Gastroesophageal sphincter (tissue), 4 donors: ENCODE results near the gene FAM171A2. TPM values are rescaled to one million over a fixed set of nuclear protein-coding genes. Genes with fewer than 3 reads are reported as not detected.

Source experiments
- ATAC-seq: fragments of 150-250 bp; one replicate; pipeline ENCODE4 v1.9.1; 2016; ENCODE audit warnings: mild to moderate bottlenecking, moderate library complexity
- H3K27ac ChIP-seq, 4 donors: fragments of 200-600 bp; sonication (generic) in 3 of 4; 1 replicate in 3 of 4; 2 replicates in 1 of 4; pipeline ENCODE4 v1.5.1; 2016 to 2019
- H3K27me3 ChIP-seq: fragments of 200-600 bp; sonication (generic); one replicate; pipeline ENCODE4 v1.5.1; 2019
- H3K36me3 ChIP-seq, 2 donors: fragments of 200-600 bp; sonication (generic); one replicate each; pipeline ENCODE4 v1.5.1; 2019; ENCODE audit warnings: control low read depth in 1 of 2
- H3K4me1 ChIP-seq, 3 donors: fragments of 200-600 bp; sonication (generic); 1 replicate in 2 of 3; 2 replicates in 1 of 3; pipeline ENCODE4 v1.5.1; 2016 to 2019; ENCODE audit warnings: control low read depth in 2 of 3
- H3K4me3 ChIP-seq, 2 donors: fragments of 200-600 bp; sonication (generic); one replicate each; pipeline ENCODE4 v1.5.1; 2019; ENCODE audit warnings: mild to moderate bottlenecking in 1 of 2, moderate library complexity in 1 of 2
- H3K9me3 ChIP-seq, 3 donors: fragments of 200-600 bp; sonication (generic); one replicate each; pipeline ENCODE4 v1.5.1; 2017 to 2019; ENCODE audit warnings: control low read depth in 2 of 3
- EP300 ChIP-seq: sonication (generic); formaldehyde crosslinking; IDR thresholded peaks from one replicate; pipeline ENCODE4 v1.6.1; 2017; ENCODE audit warnings: antibody characterized with exemption, mild to moderate bottlenecking
- POLR2A ChIP-seq, 2 donors: fragments of 450-650 bp; IDR thresholded peaks; one replicate each; pipeline ENCODE4 v1.6.1; 2017; ENCODE audit warnings: antibody characterized with exemption in 2 of 2, mild to moderate bottlenecking in 2 of 2, moderate library complexity in 1 of 2
- POLR2AphosphoS5 ChIP-seq: sonication (generic); formaldehyde crosslinking; IDR thresholded peaks from one replicate; pipeline ENCODE4 v1.6.1; 2017; ENCODE audit warnings: antibody characterized with exemption
- WGBS, 2 donors: methylation state at CpG; one replicate each; pipeline ENCODE4 v1.1.5; 2018; ENCODE audit warnings: low coverage in 1 of 2; 5-methylcytosine and 5-hydroxymethylcytosine counted together
- total RNA-seq, 4 donors: library from RNA; depleted of rRNA; stranded (reverse); fragments of >200 nt; gene quantifications; one replicate each; pipeline ENCODE4 v1.1.0, GENCODE V29; 2016
- TF ChIP-seq, protein P1 (sequence below), 4 experiments: fragments of 200-600 bp in 2 of 4; fragments of 450-650 bp in 2 of 4; sonication (generic) in 1 of 4; IDR thresholded peaks; one replicate each; pipeline ENCODE4 v1.5.1; 2017 to 2019; ENCODE audit warnings: antibody characterized with exemption in 4 of 4, mild to moderate bottlenecking in 2 of 4, moderate library complexity in 2 of 4

The FAM171A2 gene
- total RNA-seq, 4 donors from 2014 or later: 0.50 to 3.0 (median 2.3) TPM; not detected in 1

DNA sequence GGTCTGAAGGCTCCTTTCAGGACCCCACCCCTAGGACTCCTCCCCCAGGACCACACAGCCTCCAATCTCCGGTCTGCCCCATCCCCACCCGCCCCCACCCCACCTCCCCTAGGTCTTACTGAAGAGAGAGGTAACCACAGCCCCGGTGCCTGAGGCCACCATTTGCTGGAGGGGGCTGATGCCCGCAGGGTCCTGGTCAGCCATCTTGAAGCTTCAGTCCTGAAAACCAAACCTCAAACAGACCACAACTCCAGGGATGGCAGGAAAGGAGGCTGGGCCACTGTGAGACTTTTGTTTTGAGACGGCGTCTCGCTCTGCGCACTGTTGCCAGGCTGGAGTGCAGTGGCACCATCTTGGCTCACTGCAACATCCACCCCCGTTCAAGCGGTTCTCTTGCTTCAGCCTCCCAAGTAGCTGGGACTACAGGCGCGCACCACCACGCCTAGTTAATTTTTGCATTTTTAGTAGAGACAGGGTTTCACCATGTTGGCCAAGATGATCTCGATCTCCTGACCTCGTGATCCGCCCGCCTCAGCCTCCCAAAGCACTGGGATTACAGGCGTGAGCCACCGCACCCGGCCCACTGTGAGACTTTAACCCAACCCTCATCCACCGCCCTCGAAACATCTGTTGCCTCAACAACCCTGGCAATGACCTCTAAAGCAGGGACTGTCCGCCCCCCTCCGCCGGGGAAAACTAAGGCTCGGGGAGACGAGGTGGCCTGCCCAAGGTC lies 40.1 kb downstream of the FAM171A2 start:
- Histone ChIP-seq H3K36me3 (peaks cover 0 to 40% of the 10 kb centered on the region in 2 donors), H3K4me1 (peaks cover 0 to 46% (median 11%) of the 10 kb centered on the region in 3 donors), H3K27ac (peak overlapping the region in 1 of 4 donors; percentile 95), H3K9me3 (no peaks in the 10 kb centered on the region), H3K4me3 (peak overlapping the region; percentile 67 to 77), H3K27me3 (no peaks in the 10 kb centered on the region)
- WGBS, 2 donors: 50 to 76% methylated on average over 8 to 9 of the region's 27 CpGs
- TF ChIP-seq POLR2A (IDR thresholded peaks at IDR 0.05) (no peak), POLR2AphosphoS5 (no peak), EP300 (no peak)
- TF ChIP-seq, protein P1, sequence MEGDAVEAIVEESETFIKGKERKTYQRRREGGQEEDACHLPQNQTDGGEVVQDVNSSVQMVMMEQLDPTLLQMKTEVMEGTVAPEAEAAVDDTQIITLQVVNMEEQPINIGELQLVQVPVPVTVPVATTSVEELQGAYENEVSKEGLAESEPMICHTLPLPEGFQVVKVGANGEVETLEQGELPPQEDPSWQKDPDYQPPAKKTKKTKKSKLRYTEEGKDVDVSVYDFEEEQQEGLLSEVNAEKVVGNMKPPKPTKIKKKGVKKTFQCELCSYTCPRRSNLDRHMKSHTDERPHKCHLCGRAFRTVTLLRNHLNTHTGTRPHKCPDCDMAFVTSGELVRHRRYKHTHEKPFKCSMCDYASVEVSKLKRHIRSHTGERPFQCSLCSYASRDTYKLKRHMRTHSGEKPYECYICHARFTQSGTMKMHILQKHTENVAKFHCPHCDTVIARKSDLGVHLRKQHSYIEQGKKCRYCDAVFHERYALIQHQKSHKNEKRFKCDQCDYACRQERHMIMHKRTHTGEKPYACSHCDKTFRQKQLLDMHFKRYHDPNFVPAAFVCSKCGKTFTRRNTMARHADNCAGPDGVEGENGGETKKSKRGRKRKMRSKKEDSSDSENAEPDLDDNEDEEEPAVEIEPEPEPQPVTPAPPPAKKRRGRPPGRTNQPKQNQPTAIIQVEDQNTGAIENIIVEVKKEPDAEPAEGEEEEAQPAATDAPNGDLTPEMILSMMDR (IDR thresholded peaks at IDR 0.05): no peak
- ATAC-seq: no peak

DNA sequence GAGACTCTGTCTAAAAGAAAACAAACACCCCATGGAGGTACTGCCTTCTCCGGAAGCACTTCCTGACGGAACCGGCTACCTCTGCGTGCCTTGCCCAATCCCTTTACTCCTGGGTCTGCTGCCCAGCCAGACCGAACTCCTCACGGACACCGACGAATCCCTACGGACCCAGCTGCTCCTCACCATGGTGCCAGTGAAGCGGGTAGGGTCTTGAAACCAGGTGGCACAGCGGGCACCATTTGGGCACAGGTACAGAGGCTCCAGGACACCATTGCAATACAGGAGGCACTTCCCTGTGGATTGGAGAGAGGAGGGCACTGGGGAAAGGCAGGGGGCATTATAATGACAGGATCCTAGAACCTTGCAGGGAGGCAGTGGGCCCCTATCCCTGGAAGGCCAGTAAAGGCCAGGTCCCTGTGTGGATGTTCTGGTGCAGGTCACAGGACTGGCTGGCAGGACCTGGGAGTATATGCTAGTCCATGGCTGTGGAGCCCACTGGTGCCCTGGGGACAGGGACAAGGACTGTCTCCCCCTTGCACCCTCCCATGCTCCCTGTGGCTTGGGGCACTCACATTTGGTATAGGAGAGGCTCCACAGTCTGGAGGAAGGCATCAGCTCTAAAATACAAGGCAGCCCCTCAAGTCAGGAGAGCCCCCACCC lies 41.3 kb downstream of the FAM171A2 start:
- WGBS, 2 donors: 83% methylated on average over 1 of the region's 11 CpGs; no CpG with 5 or more reads in 1 of the 2 donors
- peaks cover 8% of the 10 kb centered on the region for H3K27me3 ChIP-seq
- ATAC-seq: no peak
- no peak overlapping the region for H3K27ac ChIP-seq
- H3K4me3 ChIP-seq: no peak overlapping the region
- no peaks in the 10 kb centered on the region for H3K9me3 ChIP-seq
- TF ChIP-seq POLR2AphosphoS5: no peak
- TF ChIP-seq, protein P1 (IDR thresholded peaks at IDR 0.05): no peak
- TF ChIP-seq EP300: no peak
- TF ChIP-seq POLR2A (IDR thresholded peaks at IDR 0.05): no peak
- H3K4me1 ChIP-seq: peaks cover 0 to 45% (median 11%) of the 10 kb centered on the region in 3 donors
- H3K36me3 ChIP-seq: peaks cover 0 to 40% of the 10 kb centered on the region in 2 donors

DNA sequence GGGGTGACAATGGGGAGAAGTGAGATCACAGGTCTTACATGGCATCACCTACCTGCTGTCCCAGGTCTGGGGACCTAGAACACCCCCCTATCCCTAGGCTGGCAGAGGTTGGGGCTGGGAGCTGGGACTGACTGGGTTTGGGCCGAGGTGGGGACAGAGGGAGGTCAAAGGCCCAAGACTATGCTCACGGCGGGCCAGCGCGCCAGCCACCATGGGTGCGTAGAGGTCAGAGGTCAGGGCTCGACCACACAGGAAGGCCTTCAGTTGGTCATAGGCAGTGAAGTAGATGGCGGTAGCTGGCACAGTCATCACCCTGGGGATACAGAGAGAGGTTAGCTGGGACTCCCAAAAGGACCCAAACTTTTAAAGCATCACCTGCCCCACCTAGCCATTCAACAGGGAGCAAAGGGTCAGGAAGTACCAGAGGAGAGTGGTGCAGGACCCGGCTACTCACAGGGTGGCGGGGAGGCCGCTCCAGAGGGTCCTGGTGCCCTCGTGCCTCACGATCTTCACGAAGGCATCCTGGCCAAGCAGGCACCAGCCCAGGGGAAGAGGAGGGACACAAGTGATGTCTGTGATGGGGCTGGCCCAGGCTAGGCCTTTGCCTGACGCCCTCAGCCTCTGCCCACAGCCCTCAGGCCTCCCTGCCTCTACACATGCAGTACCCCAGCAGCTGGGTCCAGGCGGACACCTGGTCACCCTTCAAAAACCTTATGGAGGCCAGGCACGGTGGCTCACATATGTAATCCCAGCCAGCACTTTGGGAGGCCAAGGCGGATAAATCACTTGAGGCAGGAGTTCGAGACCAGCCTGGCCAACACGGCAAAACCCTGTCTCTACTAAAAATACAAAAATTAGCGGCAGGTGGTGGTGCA lies 42.2 kb downstream of the FAM171A2 start:
- Histone ChIP-seq H3K4me3 (no peak overlapping the region), H3K4me1 (peaks cover 0 to 40% (median 11%) of the 10 kb centered on the region in 3 donors), H3K27me3 (peaks cover 16% of the 10 kb centered on the region), H3K9me3 (no peaks in the 10 kb centered on the region), H3K36me3 (peaks cover 0 to 40% of the 10 kb centered on the region in 2 donors), H3K27ac (no peak overlapping the region)
- no peak for TF ChIP-seq POLR2A (IDR thresholded peaks at IDR 0.05)
- TF ChIP-seq, protein P1 (IDR thresholded peaks at IDR 0.05): no peak
- TF ChIP-seq POLR2AphosphoS5: no peak
- TF ChIP-seq EP300: no peak
- 93 to 96% methylated on average over 3 to 9 of the region's 21 CpGs for WGBS, 2 donors
- ATAC-seq: no peak

DNA sequence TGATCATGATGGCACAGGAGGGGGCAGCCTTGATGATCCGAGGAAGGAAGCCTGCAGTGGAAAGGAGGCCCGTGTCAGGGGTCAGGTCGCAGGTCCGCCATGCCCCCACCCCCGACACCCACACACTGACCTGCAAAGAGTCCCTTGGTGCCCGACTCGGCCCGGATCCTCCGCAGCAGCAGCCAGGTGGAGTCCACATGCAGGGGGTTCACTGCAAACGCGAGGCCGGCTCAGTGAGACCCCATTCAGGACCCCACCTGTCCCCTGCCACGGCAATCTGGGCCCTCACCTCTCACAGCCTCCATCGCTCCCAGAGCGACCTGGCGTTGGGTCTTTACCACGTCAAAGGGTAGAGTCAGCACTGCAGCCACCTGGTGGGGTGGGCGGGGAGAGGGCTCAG lies 43.6 kb downstream of the FAM171A2 start:
- H3K27me3 ChIP-seq: peaks cover 31% of the 10 kb centered on the region
- no peak for ATAC-seq
- H3K4me3 ChIP-seq: no peak overlapping the region
- no peaks in the 10 kb centered on the region for H3K9me3 ChIP-seq
- H3K36me3 ChIP-seq: peaks cover 0 to 40% of the 10 kb centered on the region in 2 donors
- no CpG with 5 or more reads among the region's 18 CpGs for WGBS, 2 donors
- peaks cover 0 to 40% (median 16%) of the 10 kb centered on the region in 3 donors for H3K4me1 ChIP-seq
- no peak overlapping the region for H3K27ac ChIP-seq
- TF ChIP-seq EP300 (no peak), POLR2AphosphoS5 (no peak), POLR2A (IDR thresholded peaks at IDR 0.05) (no peak)
- TF ChIP-seq, protein P1 (IDR thresholded peaks at IDR 0.05): no peak
